HG03558 (cell line): ENCODE data around the gene GOLGA8G.
"Not testable (repeated sequence)": the region's sequence is repeated elsewhere in the genome, so short reads cannot be mapped to it uniquely, and the experiment has no call there.

Experiments used
- ATAC-seq: cut with Tn5 transposase; IDR thresholded peaks from one replicate; pipeline ENCODE4 v1.9.1; 2021; ENCODE audit warnings: moderate number of reproducible peaks; ENCODE audit not compliant: unreplicated experiment; ENCODE audit errors: extremely low read depth

Gene GOLGA8G, protein sequence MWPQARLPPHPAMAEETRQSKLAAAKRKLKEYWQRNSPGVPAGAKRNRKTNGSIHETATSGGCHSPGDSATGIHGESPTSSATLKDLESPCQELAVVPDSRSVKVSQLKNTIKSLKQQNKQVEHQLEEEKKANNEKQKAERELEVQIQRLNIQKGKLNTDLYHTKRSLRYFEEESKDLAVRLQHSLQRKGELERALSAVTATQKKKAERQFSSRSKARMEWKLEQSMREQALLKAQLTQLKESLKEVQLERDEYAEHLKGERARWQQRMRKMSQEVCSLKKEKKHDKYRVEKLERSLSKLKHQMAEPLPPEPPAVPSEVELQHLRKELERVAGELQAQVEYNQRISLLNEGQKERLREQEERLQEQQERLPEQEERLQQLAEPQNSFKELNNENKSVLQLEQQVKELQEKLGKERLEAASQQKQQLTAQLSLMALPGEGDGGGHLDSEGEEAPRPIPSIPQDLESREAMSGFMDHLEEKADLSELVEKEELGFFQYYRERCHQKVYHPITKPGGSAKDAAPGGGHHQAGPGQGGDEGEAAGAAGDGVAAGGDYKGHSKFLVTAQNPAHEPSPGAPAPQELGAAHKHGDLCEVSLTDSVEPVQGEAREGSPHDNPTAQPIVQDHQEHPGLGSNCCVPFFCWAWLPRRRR

DNA sequence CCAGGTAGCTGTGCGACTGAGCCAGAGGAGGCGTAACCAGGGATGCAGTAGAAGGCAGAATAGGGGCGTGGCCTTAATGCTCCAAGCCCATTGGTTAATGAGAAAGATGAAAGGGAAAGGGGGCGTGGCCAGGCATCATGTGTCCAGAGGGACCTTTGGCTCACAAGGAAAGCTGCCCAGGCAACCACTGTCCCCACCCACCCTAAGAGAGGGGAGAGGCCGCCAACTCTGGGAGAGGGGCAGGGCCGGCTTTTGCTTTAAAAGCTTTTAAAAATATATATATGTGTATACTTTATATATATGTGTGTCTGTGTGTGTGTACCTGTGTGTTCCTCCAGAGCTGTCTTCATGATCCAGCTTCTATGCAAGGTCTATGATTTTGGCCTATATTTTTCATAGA lies at the start of gene GOLGA8G:
GOLGA8G (minus strand) TSS at position 18 of the 400 bp plus-strand sequence. CDS start 62 bp downstream, outside the sequence.
- not testable (repeated sequence) for ATAC-seq

- not testable (repeated sequence) for ATAC-seq
Measured at GRCh38 chr15:28573351-28573750, 40.6 kb upstream of the GOLGA8G start.

GRCh38 chr15:28553268-28553667 lies 20.5 kb upstream of the GOLGA8G start, which contains the start of gene GOLGA6L25:
Gene GOLGA6L25 (plus strand): TSS chr15:28553568. CDS start chr15:28553629, 61 bp downstream.
- not testable (repeated sequence) for ATAC-seq

DNA sequence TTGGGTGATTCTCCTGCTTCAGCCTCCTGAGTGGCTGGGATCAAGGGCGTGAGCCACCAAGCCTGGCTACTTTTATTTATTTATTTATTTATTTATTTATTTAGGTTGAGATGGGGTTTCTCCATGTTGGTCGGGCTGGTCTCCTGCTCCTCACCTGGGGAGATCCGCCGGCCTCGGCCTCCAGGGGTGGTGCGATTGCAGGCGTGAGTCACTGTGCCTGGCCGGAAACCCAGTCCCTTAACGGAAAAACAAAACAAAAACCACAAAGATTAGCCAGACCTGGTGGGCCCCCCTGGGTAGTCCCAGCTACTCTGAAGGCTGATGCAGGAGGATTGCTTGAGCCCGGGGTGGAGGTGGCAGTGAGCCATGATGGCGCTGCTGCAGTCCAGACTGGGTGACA lies 17.6 kb downstream of the GOLGA8G start:
- ATAC-seq = not testable (repeated sequence)

GRCh38 chr15:28514128-28514527 lies 18.6 kb downstream of the GOLGA8G start:
- ATAC-seq = not testable (repeated sequence)

- ATAC-seq = not testable (repeated sequence)
Measured at GRCh38 chr15:28508217-28508889, 24.4 kb downstream of the GOLGA8G start.

DNA sequence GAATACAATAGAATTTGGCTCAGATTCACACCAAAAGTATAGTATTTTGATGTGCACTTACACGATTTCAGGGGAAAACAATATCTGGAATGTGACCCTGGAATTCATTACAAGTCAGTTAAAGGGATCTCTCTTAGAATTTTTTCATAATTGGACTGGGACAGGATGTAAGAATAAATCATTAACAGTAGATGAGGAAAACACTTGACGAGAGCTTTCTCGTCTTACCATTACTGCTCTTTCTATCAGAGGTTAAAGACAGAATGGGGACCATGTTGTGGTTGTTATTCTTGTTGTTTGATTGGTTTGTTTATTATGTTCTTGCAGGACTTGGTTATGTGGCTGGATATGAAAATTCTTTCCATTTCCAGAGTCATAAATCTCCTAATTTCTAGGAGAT lies 51.4 kb downstream of the GOLGA8G start:
- not testable (repeated sequence) for ATAC-seq
